ENCODE results near the gene STAM.

GRCh38 chr10:17616403-17617030, 27.4 kb upstream of the STAM start:
- TF ChIP-seq CTCF (IDR thresholded peaks at IDR 0.05) (no peak), POLR2A (IDR thresholded peaks at IDR 0.05) (no peak)
